ENCODE measurements around the gene MAP3K1.

MAP3K1 gene

GRCh38 chr5:56898213-56898612, 82.9 kb downstream of the MAP3K1 start:
- Histone ChIP-seq H2BK120ac (ENCODE audit: low read depth, low read length) (no peak overlapping the region), H3K79me1 (ENCODE audit: low read depth, low read length) (no peaks in the 10 kb centered on the region), H3K4me3 (ENCODE audit: low read length in 2 of 2) (no peak overlapping the region), H3K9me3 (replicated peaks in 1 of 2; ENCODE audit: control insufficient read depth in 2 of 2, insufficient read depth in 1 of 2, low read depth in 1 of 2, low read length in 2 of 2) (no peaks in the 10 kb centered on the region), H4K91ac (ENCODE audit: low read depth, low read length, poor library complexity) (no peak overlapping the region), H3K36me3 (replicated peaks in 1 of 2; ENCODE audit: control insufficient read depth in 2 of 2, insufficient read depth in 2 of 2, low read length in 2 of 2) (peaks cover 0 to 26% of the 10 kb centered on the region in 2 donors), H3K4me2 (ENCODE audit: insufficient read depth, low read length, poor library complexity, severe bottlenecking) (no peak overlapping the region), H2BK5ac (ENCODE audit: low read length) (no peak overlapping the region), H3K23ac (ENCODE audit: low read depth, low read length, poor library complexity) (no peak overlapping the region), H3K4ac (ENCODE audit: low read length) (no peak overlapping the region), H3K9ac (ENCODE audit: low read depth, low read length, poor library complexity) (no peak overlapping the region), H3K18ac (ENCODE audit: low read length) (no peak overlapping the region), H3K14ac (ENCODE audit: low read length) (no peak overlapping the region), H2BK15ac (ENCODE audit: low read length) (no peak overlapping the region), H4K8ac (ENCODE audit: low read depth, low read length) (no peak overlapping the region), H2AFZ (ENCODE audit: low read length) (no peak overlapping the region), H2AK5ac (ENCODE audit: low read depth, low read length) (no peak overlapping the region), H3K27ac (replicated peaks; ENCODE audit: low read length) (no peak overlapping the region), H2BK12ac (ENCODE audit: low read length) (no peak overlapping the region), H3K4me1 (ENCODE audit: control insufficient read depth in 2 of 2, insufficient read depth in 1 of 2, low read depth in 1 of 2, low read length in 2 of 2) (no peaks in the 10 kb centered on the region), H3K27me3 (ENCODE audit: control insufficient read depth in 3 of 3, insufficient read depth in 3 of 3, low read depth in 1 of 3, low read length in 3 of 3) (no peaks in the 10 kb centered on the region)
- no peak for DNase-seq (ENCODE audit: low spot score)
- no CpG with 5 or more reads among the region's 4 CpGs for WGBS, 2 donors (ENCODE audit: extremely low coverage in 2 of 2, insufficient read length in 2 of 2, insufficient replicate concordance in 1 of 2)

- H4K8ac ChIP-seq (ENCODE audit: low read depth, low read length): no peak overlapping the region
- no peak overlapping the region for H2AK5ac ChIP-seq (ENCODE audit: low read depth, low read length)
- H2AFZ ChIP-seq (ENCODE audit: low read length): no peak overlapping the region
- DNase-seq (ENCODE audit: low spot score): no peak
- no peak overlapping the region for H2BK120ac ChIP-seq (ENCODE audit: low read depth, low read length)
- H2BK15ac ChIP-seq (ENCODE audit: low read length): no peak overlapping the region
- H3K4ac ChIP-seq (ENCODE audit: low read length): no peak overlapping the region
- H3K14ac ChIP-seq (ENCODE audit: low read length): no peak overlapping the region
- no peak overlapping the region for H3K27ac ChIP-seq (replicated peaks; ENCODE audit: low read length)
- H3K27me3 ChIP-seq (ENCODE audit: control insufficient read depth in 3 of 3, insufficient read depth in 3 of 3, low read depth in 1 of 3, low read length in 3 of 3): no peaks in the 10 kb centered on the region
- H2BK5ac ChIP-seq (ENCODE audit: low read length): no peak overlapping the region
- H3K18ac ChIP-seq (ENCODE audit: low read length): no peak overlapping the region
- no peak overlapping the region for H3K4me2 ChIP-seq (ENCODE audit: insufficient read depth, low read length, poor library complexity, severe bottlenecking)
- H4K91ac ChIP-seq (ENCODE audit: low read depth, low read length, poor library complexity): no peak overlapping the region
- H3K23ac ChIP-seq (ENCODE audit: low read depth, low read length, poor library complexity): no peak overlapping the region
- no peaks in the 10 kb centered on the region for H3K4me1 ChIP-seq (ENCODE audit: control insufficient read depth in 2 of 2, insufficient read depth in 1 of 2, low read depth in 1 of 2, low read length in 2 of 2)
- H3K79me1 ChIP-seq (ENCODE audit: low read depth, low read length): no peaks in the 10 kb centered on the region
- H3K9ac ChIP-seq (ENCODE audit: low read depth, low read length, poor library complexity): no peak overlapping the region
- peaks cover 0 to 6% of the 10 kb centered on the region in 2 donors for H3K36me3 ChIP-seq (replicated peaks in 1 of 2; ENCODE audit: control insufficient read depth in 2 of 2, insufficient read depth in 2 of 2, low read length in 2 of 2)
- H3K9me3 ChIP-seq (replicated peaks in 1 of 2; ENCODE audit: control insufficient read depth in 2 of 2, insufficient read depth in 1 of 2, low read depth in 1 of 2, low read length in 2 of 2): peaks cover 3 to 4% of the 10 kb centered on the region in 2 donors
- WGBS, 2 donors (ENCODE audit: extremely low coverage in 2 of 2, insufficient read length in 2 of 2, insufficient replicate concordance in 1 of 2): no CpG with 5 or more reads among the region's 4 CpGs
- no peak overlapping the region for H3K4me3 ChIP-seq (ENCODE audit: low read length in 2 of 2)
- H2BK12ac ChIP-seq (ENCODE audit: low read length): no peak overlapping the region
These were observed 85.0 kb downstream of the MAP3K1 start for GRCh38 chr5:56900395-56900794.

GRCh38 chr5:56900858-56901578, 85.7 kb downstream of the MAP3K1 start:
- Histone ChIP-seq H4K91ac (ENCODE audit: low read depth, low read length, poor library complexity) (no peak overlapping the region), H2BK5ac (ENCODE audit: low read length) (no peak overlapping the region), H3K9me3 (replicated peaks in 1 of 2; ENCODE audit: control insufficient read depth in 2 of 2, insufficient read depth in 1 of 2, low read depth in 1 of 2, low read length in 2 of 2) (peaks cover 3 to 4% of the 10 kb centered on the region in 2 donors), H3K9ac (ENCODE audit: low read depth, low read length, poor library complexity) (no peak overlapping the region), H3K4me1 (ENCODE audit: control insufficient read depth in 2 of 2, insufficient read depth in 1 of 2, low read depth in 1 of 2, low read length in 2 of 2) (no peaks in the 10 kb centered on the region), H3K18ac (ENCODE audit: low read length) (no peak overlapping the region), H2AFZ (ENCODE audit: low read length) (no peak overlapping the region), H2BK15ac (ENCODE audit: low read length) (no peak overlapping the region), H3K14ac (ENCODE audit: low read length) (no peak overlapping the region), H3K4me3 (ENCODE audit: low read length in 2 of 2) (no peak overlapping the region), H4K8ac (ENCODE audit: low read depth, low read length) (no peak overlapping the region), H3K4ac (ENCODE audit: low read length) (no peak overlapping the region), H3K27ac (replicated peaks; ENCODE audit: low read length) (no peak overlapping the region), H3K27me3 (ENCODE audit: control insufficient read depth in 3 of 3, insufficient read depth in 3 of 3, low read depth in 1 of 3, low read length in 3 of 3) (no peaks in the 10 kb centered on the region), H3K36me3 (replicated peaks in 1 of 2; ENCODE audit: control insufficient read depth in 2 of 2, insufficient read depth in 2 of 2, low read length in 2 of 2) (peaks cover 0 to 2% of the 10 kb centered on the region in 2 donors), H3K23ac (ENCODE audit: low read depth, low read length, poor library complexity) (no peak overlapping the region), H2BK120ac (ENCODE audit: low read depth, low read length) (no peak overlapping the region), H2BK12ac (ENCODE audit: low read length) (no peak overlapping the region), H3K79me1 (ENCODE audit: low read depth, low read length) (no peaks in the 10 kb centered on the region), H3K4me2 (ENCODE audit: insufficient read depth, low read length, poor library complexity, severe bottlenecking) (no peak overlapping the region), H2AK5ac (ENCODE audit: low read depth, low read length) (no peak overlapping the region)
- DNase-seq (ENCODE audit: low spot score): peak; percentile 47
- WGBS, 2 donors (ENCODE audit: extremely low coverage in 2 of 2, insufficient read length in 2 of 2, insufficient replicate concordance in 1 of 2): no CpG with 5 or more reads among the region's 3 CpGs

GRCh38 chr5:56908942-56909293, 93.6 kb downstream of the MAP3K1 start:
- no CpG with 5 or more reads among the region's 19 CpGs for WGBS, 2 donors (ENCODE audit: extremely low coverage in 2 of 2, insufficient read length in 2 of 2, insufficient replicate concordance in 1 of 2)
- Histone ChIP-seq H2BK120ac (ENCODE audit: low read depth, low read length) (no peak overlapping the region), H2AK5ac (ENCODE audit: low read depth, low read length) (peak overlapping the region; percentile 86)

More at GRCh38 chr5:56908942-56909293, 93.6 kb downstream of the MAP3K1 start:
- Histone ChIP-seq H2BK12ac (ENCODE audit: low read length) (no peak overlapping the region), H2BK15ac (ENCODE audit: low read length) (peak overlapping the region; percentile 95), H2BK5ac (ENCODE audit: low read length) (peak overlapping the region; percentile 93), H3K4me2 (ENCODE audit: insufficient read depth, low read length, poor library complexity, severe bottlenecking) (peak overlapping the region; percentile 59), H4K91ac (ENCODE audit: low read depth, low read length, poor library complexity) (no peak overlapping the region), H3K23ac (ENCODE audit: low read depth, low read length, poor library complexity) (peak overlapping the region; percentile 100), H3K27ac (replicated peaks; ENCODE audit: low read length) (peak overlapping the region; percentile 98), H3K79me1 (ENCODE audit: low read depth, low read length) (no peaks in the 10 kb centered on the region), H3K9ac (ENCODE audit: low read depth, low read length, poor library complexity) (peak overlapping the region; percentile 95), H3K4me1 (ENCODE audit: control insufficient read depth in 2 of 2, insufficient read depth in 1 of 2, low read depth in 1 of 2, low read length in 2 of 2) (peaks cover 5% of the 10 kb centered on the region in 2 donors), H3K4ac (ENCODE audit: low read length) (no peak overlapping the region), H3K18ac (ENCODE audit: low read length) (peak overlapping the region; percentile 100), H3K14ac (ENCODE audit: low read length) (peak overlapping the region; percentile 75), H3K4me3 (ENCODE audit: low read length in 2 of 2) (peak overlapping the region; percentile 60 to 93), H3K27me3 (ENCODE audit: control insufficient read depth in 3 of 3, insufficient read depth in 3 of 3, low read depth in 1 of 3, low read length in 3 of 3) (no peaks in the 10 kb centered on the region), H3K36me3 (replicated peaks in 1 of 2; ENCODE audit: control insufficient read depth in 2 of 2, insufficient read depth in 2 of 2, low read length in 2 of 2) (peaks cover 0 to 11% of the 10 kb centered on the region in 2 donors), H4K8ac (ENCODE audit: low read depth, low read length) (no peak overlapping the region), H3K9me3 (replicated peaks in 1 of 2; ENCODE audit: control insufficient read depth in 2 of 2, insufficient read depth in 1 of 2, low read depth in 1 of 2, low read length in 2 of 2) (peaks cover 3 to 4% of the 10 kb centered on the region in 2 donors), H2AFZ (ENCODE audit: low read length) (peak overlapping the region; percentile 93)
- peak; percentile 14 for DNase-seq (ENCODE audit: low spot score)

Data from neuronal stem cell (in vitro differentiated cells).